Glutamatergic neuron (in vitro differentiated cells): ENCODE measurements around the gene AFMID. TPM values are rescaled to one million over a fixed set of nuclear protein-coding genes. Genes with fewer than 3 reads are reported as not detected.
"Not testable (repeated sequence)": the region's sequence is repeated elsewhere in the genome, so short reads cannot be mapped to it uniquely, and the experiment has no call there.

Experiments used
- DNase-seq: peaks from one replicate; pipeline ENCODE4 v3.0.0; 2022
- H3K27ac Mint-ChIP-seq: one replicate; pipeline ENCODE4 v1.8.0; 2020; ENCODE audit warnings: mild to moderate bottlenecking, mixed read lengths, inconsistent platforms; ENCODE audit not compliant: unreplicated experiment
- H3K27me3 Mint-ChIP-seq: one replicate; pipeline ENCODE4 v1.8.0; 2020; ENCODE audit warnings: mild to moderate bottlenecking, moderate library complexity, mixed read lengths, inconsistent platforms; ENCODE audit not compliant: unreplicated experiment
- H3K36me3 Mint-ChIP-seq: one replicate; pipeline ENCODE4 v1.8.0; 2020; ENCODE audit warnings: mild to moderate bottlenecking, mixed read lengths, inconsistent platforms; ENCODE audit not compliant: unreplicated experiment
- H3K4me1 Mint-ChIP-seq: one replicate; pipeline ENCODE4 v1.8.0; 2020; ENCODE audit warnings: mild to moderate bottlenecking, low read depth, mixed read lengths, inconsistent platforms; ENCODE audit not compliant: unreplicated experiment
- H3K4me3 Mint-ChIP-seq: one replicate; pipeline ENCODE4 v1.8.0; 2020; ENCODE audit warnings: mild to moderate bottlenecking, mixed read lengths, inconsistent platforms; ENCODE audit not compliant: unreplicated experiment
- H3K9me3 Mint-ChIP-seq: one replicate; pipeline ENCODE4 v1.8.0; 2020; ENCODE audit warnings: mild to moderate bottlenecking, moderate library complexity, mixed read lengths, inconsistent platforms; ENCODE audit not compliant: unreplicated experiment
- CTCF ChIP-seq: fragments of 200-600 bp; sonication (generic); IDR thresholded peaks from one replicate; pipeline ENCODE4 v1.5.0; 2021; ENCODE audit not compliant: partially characterized antibody, unreplicated experiment
- total RNA-seq: library from RNA; stranded (reverse); fragmentation: NEBNext Ultra II Directional; extraction: Animal tissue kit (Norgen Biotek cat#: 25700); gene quantifications from one replicate; pipeline ENCODE4 v1.2.1, GENCODE V29; 2021; ENCODE audit not compliant: unreplicated experiment

Gene AFMID
- total RNA-seq, 1 donor from 2014 or later: 29.9 TPM

- TF ChIP-seq CTCF: no peak
- H3K9me3 Mint-ChIP-seq: peaks cover 6% of the 10 kb centered on the region
Measured at GRCh38 chr17:78231991-78232858, 45.1 kb downstream of the AFMID start.

GRCh38 chr17:78232859-78233173, 45.7 kb downstream of the AFMID start:
- TF ChIP-seq CTCF: no peak
- no peak for DNase-seq
- H3K27ac Mint-ChIP-seq: no peak overlapping the region

More at GRCh38 chr17:78231991-78232858, 45.1 kb downstream of the AFMID start:
- Mint-ChIP-seq H3K27ac (no peak overlapping the region), H3K36me3 (no peaks in the 10 kb centered on the region), H3K27me3 (peaks cover 4% of the 10 kb centered on the region), H3K4me3 (no peak overlapping the region), H3K4me1 (peaks cover 4% of the 10 kb centered on the region)
- peak; percentile 71 for DNase-seq

GRCh38 chr17:78233678-78234077, 46.5 kb downstream of the AFMID start:
- Mint-ChIP-seq H3K27me3 (peaks cover 5% of the 10 kb centered on the region), H3K27ac (no peak overlapping the region), H3K4me1 (peaks cover 5% of the 10 kb centered on the region), H3K9me3 (peaks cover 2% of the 10 kb centered on the region), H3K4me3 (no peak overlapping the region), H3K36me3 (no peaks in the 10 kb centered on the region)
- peak; percentile 13 for DNase-seq
- no peak for TF ChIP-seq CTCF

More at GRCh38 chr17:78232859-78233173, 45.7 kb downstream of the AFMID start:
- Mint-ChIP-seq H3K27me3 (peaks cover 2% of the 10 kb centered on the region), H3K36me3 (no peaks in the 10 kb centered on the region), H3K4me3 (no peak overlapping the region), H3K9me3 (peaks cover 2% of the 10 kb centered on the region), H3K4me1 (peaks cover 2% of the 10 kb centered on the region)

- Mint-ChIP-seq H3K4me3 (no peak overlapping the region), H3K9me3 (peaks cover 2% of the 10 kb centered on the region), H3K27ac (no peak overlapping the region), H3K36me3 (no peaks in the 10 kb centered on the region), H3K27me3 (peaks cover 5% of the 10 kb centered on the region), H3K4me1 (peaks cover 5% of the 10 kb centered on the region)
- DNase-seq: peak; percentile 24
- no peak for TF ChIP-seq CTCF
Measured at GRCh38 chr17:78234261-78234865, 47.2 kb downstream of the AFMID start.

- H3K4me1 Mint-ChIP-seq, H3K9me3 Mint-ChIP-seq, H3K27ac Mint-ChIP-seq, H3K36me3 Mint-ChIP-seq, H3K27me3 Mint-ChIP-seq, H3K4me3 Mint-ChIP-seq, DNase-seq: not testable (repeated sequence)
Measured at GRCh38 chr17:78235022-78235421, 47.9 kb downstream of the AFMID start.
